NK-92 treated with Interleukin-12 subunit alpha and Interleukin-12 subunit beta, amount 100 ng/mL, for 24 hours (cell line): ENCODE data around the gene RARA.

Experiments
- DNase-seq: peaks from one replicate; lab custom pipeline; 2025; lab: John Stamatoyannopoulos, UW

RARA gene

GRCh38 chr17:40316571-40317344 is 7.8 kb downstream of the RARA start:
- DNase-seq: no peak

GRCh38 chr17:40317345-40317873 is 8.4 kb downstream of the RARA start:
- no peak for DNase-seq

- DNase-seq: peak; percentile 89
Observed at GRCh38 chr17:40317880-40318829, 9.2 kb downstream of the RARA start.

DNA sequence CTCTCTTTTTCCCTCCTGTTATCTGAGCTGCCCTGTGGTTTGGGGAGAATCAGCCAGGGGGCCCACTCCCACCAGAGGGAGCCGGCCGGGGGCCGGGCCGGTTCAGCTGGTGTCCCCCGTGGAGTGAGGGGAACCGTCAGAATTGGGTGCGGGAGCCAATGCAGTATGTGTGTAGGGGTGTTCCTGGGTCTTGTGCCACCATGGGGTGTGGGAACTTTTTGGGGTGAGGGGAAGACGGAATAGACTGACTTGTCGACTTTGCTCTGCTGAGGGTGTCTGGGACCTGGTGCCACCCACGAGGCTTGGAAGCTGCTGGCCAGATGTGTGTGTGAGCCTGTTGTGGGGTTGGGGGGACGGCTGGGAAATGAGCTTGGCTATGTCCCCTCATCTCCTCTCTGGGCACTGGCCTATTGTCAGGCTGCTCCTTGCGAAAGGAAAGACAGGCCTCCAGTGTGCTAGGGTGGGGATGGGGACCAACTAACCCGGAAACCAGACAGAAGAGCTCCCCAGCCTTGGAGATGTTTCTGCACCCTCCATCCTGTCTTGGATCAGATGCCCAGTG is 9.9 kb downstream of the RARA start:
- no peak for DNase-seq

- DNase-seq: peak; percentile 34
Observed at GRCh38 chr17:40319651-40320540, 10.9 kb downstream of the RARA start.

DNA sequence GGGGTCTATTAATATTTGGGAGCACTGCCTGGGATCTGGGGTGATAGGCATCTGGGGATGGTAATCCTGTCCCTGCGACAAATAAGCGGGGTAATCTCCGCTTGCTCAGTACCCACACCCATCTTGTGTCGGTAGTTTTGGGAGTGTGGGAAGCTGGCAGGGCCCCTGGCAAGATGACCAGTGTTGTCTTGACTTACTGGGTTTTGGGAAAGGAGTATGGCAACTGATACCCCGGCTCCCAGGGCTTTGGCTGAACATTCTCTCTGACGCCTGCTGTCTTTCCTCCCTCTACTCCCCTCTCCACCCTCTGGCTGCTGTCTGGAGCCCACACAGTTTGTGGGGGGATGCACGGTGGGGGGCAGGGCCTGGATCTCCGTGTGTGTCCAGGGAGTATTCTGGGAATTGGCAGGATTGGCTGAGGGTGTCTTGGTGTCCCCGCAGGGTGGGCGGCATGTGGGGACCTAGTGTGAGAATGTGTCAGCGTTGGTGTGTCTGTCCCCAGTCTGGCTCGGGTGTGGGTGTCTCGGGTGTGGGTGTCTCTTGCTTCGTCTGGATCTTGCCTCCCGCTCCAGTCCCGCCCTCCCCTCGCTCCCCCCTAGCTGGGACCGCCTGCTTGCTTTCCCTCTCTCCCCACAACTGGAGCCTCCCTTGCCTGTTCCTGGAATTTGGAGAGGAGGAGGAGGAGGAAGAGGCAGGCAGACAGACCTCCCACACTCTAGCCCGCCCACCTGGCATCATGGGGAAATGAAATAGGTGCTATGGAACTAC is 12.0 kb downstream of the RARA start:
- DNase-seq: no peak

DNA sequence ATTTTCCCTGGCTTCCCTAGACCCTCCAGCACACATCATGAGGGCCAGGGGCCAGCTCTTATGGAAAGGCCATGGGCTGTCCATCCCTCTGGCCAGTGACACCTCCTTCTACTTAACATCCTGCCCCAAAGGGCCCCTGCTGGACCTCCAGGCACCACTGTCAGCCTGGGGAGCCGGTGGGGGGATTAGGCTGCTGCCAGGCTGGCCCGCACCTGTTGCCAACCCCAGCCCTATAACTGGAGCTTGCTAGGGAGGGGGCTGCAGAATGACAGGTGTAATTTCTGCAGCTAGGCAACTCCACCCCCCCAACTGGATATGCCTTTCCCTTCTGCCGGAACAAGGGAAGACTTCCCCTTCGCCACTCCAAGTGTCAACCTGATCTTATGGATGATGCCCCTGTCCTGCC is 12.5 kb downstream of the RARA start:
- no peak for DNase-seq

- no peak for DNase-seq
Observed at GRCh38 chr17:40321961-40322357, 13.0 kb downstream of the RARA start.

DNA sequence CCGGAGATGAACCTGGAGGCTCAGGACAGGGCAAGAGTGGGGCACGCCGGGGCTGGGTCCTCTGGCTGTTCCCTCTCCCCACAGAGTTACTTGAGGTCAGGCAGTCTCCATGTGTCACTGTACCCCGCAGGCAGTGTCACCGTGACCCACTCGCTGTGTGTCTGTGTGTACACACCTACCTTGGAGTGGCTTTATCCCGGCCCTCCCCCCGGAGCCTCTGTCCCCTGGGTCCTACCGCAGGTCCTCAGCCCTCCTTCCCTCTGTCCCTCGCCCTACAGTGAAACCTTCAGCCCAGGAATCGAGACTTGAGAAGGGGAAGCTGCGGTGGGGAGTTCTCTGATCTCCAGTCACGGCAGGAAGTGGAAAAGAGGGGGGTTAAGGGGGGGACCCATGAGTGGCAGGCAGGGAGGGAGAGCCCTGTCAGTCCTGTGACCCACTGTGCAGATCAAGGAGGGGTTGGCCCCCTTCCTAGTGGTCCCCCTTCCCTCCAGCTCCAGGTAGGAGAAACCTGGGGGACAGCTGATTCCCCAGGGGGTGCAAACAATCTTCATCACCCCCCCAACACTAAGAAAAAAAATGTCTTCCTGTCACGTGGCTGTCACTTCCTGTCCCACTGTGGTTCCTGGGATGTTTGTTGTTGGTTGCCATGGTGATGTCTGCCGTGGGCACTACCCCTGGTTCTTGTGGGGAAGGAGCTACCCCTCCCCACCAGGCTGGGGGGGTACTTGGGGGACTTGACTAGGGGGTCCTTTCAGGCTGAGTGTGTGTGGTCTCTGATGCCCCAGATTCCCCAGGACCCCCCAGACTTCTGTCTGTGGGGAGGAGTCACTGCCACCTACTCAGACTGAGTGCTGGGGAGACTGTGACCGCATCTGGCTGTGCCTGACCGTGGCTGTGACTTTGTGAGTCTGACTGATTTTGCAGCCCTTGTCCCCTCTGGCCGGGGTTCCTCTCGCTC is 13.7 kb downstream of the RARA start:
- peak; percentile 84 for DNase-seq

DNA sequence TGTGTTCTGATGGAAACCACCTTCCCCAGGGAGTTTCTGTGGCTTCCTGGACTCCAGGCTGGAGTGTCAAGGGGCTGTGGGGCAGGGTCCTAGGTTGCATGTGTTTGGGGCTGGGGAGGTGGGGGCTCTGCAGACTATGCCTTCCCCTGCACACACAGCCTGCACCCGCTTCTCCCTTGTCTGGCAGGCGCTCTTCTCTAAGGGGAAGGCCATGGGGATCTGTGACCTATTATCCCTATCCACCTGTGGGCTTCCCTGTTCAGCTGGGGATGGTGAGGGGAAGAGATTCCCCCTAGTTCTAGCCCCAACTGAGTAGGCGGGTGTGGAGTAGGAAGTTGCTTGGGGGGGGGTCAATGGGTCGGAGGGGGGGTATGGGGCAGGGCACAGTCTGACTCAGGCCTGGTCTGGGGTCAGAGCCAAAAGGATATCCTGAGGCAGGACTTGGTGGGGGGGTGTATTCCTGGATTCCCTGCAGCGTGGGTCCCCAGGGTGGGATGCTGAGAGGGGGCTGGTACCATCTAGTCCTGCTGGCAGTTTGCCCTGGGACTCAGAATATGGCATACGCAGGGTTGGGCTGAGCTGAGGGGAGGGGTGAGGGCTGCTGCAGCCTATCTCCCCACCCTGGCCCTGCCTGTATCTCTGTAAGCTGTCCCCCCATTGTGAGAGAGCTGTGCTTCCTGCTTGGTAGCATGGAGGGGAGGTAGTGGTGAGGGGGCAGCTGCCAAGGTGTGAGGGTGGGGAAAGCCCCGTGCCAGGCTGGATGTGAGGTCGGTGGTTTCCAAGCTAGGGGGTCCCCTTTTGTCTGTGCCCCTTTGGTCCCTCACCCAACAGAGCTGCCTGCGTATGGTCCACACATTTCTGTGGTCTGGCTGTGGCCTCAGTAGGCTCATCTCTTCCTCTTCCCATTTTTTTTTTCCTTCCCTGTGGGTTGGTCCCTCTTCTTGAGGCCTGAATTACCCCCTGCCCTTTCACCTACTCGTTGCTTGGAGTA is 14.7 kb downstream of the RARA start:
- DNase-seq: peak; percentile 49

GRCh38 chr17:40325156-40326013 is 16.4 kb downstream of the RARA start:
- DNase-seq: no peak

GRCh38 chr17:40326014-40326831 is 17.2 kb downstream of the RARA start:
- DNase-seq: peak; percentile 35

GRCh38 chr17:40326832-40327199 is 17.8 kb downstream of the RARA start:
- DNase-seq: no peak

GRCh38 chr17:40327244-40327729 is 18.3 kb downstream of the RARA start:
- DNase-seq: no peak

DNA sequence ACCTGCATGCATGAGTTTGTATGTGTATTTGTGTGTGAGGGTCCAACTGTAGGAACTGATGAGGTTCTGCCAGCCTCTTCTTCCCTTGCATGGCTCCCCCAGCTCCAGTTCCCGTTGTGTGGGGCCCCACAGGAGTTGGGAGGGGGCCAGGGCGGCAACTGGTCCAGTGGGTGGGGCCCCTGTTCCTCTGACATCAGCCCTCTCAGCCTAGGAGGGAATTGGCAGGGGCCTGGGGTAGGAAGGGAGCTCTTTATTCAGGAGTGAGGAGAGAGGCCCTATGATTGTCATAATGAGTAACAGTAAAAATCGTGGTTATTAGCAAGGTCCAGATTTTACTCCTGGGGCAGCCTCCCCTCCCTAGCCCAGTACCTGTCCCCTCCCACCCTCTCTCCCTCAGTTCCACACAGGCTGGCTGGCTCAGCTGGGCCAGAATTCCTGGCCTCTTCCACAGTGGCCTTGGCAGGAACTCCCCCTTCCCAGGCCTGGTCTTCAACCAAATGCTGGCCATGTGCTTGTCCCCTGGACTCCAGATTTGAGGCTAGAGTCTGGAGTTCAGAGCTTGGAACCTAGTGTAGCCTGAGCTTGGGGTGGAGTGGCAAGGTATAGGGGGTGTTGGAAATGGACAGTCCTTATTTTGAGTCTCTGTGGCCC is 18.9 kb downstream of the RARA start:
- no peak for DNase-seq

GRCh38 chr17:40328386-40328766 is 19.4 kb downstream of the RARA start:
- DNase-seq: no peak
